Activated CD4-positive, alpha-beta T cell treated with anti-CD3 and anti-CD28 coated beads, Interleukin-2, Interleukin-6, amounts not matched to agents 100 ng/mL and 50 ng/mL, durations not matched to agents 16 hours and 8 hours (primary cell): ENCODE data around the gene SNX7.

Experiments used
- DNase-seq: peaks from one replicate; pipeline ENCODE4 v3.0.0-alpha.2; 2020

SNX7 gene

GRCh38 chr1:98783821-98784220, 122.3 kb downstream of the SNX7 start:
- DNase-seq: no peak

- no peak for DNase-seq
Measured at GRCh38 chr1:98791498-98791897, 130.0 kb downstream of the SNX7 start.

GRCh38 chr1:98792123-98792522, 130.6 kb downstream of the SNX7 start:
- DNase-seq: no peak

GRCh38 chr1:98793136-98793535, 131.6 kb downstream of the SNX7 start:
- no peak for DNase-seq

GRCh38 chr1:98794196-98794886, 132.8 kb downstream of the SNX7 start:
- peak; percentile 64 for DNase-seq

- no peak for DNase-seq
Measured at GRCh38 chr1:98796049-98796448, 134.5 kb downstream of the SNX7 start.

- DNase-seq: no peak
Measured at GRCh38 chr1:98797506-98797905, 136.0 kb downstream of the SNX7 start.
